ENCODE results near the gene LDB2.

DNA sequence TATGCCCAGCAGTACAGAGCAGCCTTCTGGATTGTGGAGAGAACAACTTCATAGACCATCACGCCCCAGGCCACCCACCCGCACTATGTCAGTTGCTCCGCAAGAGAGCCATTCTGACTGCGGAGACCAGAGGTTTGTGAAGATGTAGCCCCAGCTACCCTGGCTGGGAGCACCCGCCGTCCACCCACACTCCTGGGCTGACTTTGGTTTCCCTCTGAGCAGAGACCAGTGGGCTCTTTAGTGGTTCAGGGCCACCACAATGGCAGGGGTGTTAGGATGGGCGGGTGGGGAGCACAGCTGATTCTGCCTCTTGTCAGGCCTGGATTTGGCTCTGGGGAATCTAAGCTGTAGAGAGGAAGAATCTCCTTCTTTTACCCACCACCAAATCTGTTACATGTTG lies 313.4 kb downstream of the LDB2 start:
- TF ChIP-seq E2F6 (IDR thresholded peaks at IDR 0.05) (no peak), BACH1 (IDR thresholded peaks at IDR 0.05; ENCODE audit: low read length) (no peak), USF2 (IDR thresholded peaks at IDR 0.05; ENCODE audit: low read length) (no peak), CBX8 (IDR thresholded peaks at IDR 0.05; ENCODE audit: borderline replicate concordance, low read depth, low read length) (no peak), POLR2A (IDR thresholded peaks at IDR 0.05; ENCODE audit: control extremely low read depth in 1 of 2, low read depth in 2 of 2, low read length in 2 of 2) (no peak), RFX5 (IDR thresholded peaks at IDR 0.05; ENCODE audit: borderline replicate concordance, low read depth, low read length) (no peak), JUN (IDR thresholded peaks at IDR 0.05; ENCODE audit: low read depth, low read length) (no peak), CBX5 (IDR thresholded peaks at IDR 0.05; ENCODE audit: low read depth, low read length) (no peak), RXRA (IDR thresholded peaks at IDR 0.05; ENCODE audit: insufficient read depth, low read depth, low read length) (no peak), EZH2 (IDR thresholded peaks at IDR 0.05; ENCODE audit: low read depth, low read length, severe bottlenecking) (no peak)
- TF ChIP-seq, protein P1, sequence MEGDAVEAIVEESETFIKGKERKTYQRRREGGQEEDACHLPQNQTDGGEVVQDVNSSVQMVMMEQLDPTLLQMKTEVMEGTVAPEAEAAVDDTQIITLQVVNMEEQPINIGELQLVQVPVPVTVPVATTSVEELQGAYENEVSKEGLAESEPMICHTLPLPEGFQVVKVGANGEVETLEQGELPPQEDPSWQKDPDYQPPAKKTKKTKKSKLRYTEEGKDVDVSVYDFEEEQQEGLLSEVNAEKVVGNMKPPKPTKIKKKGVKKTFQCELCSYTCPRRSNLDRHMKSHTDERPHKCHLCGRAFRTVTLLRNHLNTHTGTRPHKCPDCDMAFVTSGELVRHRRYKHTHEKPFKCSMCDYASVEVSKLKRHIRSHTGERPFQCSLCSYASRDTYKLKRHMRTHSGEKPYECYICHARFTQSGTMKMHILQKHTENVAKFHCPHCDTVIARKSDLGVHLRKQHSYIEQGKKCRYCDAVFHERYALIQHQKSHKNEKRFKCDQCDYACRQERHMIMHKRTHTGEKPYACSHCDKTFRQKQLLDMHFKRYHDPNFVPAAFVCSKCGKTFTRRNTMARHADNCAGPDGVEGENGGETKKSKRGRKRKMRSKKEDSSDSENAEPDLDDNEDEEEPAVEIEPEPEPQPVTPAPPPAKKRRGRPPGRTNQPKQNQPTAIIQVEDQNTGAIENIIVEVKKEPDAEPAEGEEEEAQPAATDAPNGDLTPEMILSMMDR (IDR thresholded peaks at IDR 0.05; ENCODE audit: control extremely low read depth in 1 of 3, insufficient read depth in 1 of 3, low read depth in 1 of 3, low read length in 3 of 3) = no peak

Measured in H1 (cell line).